GM21619 (cell line): ENCODE data around the gene C1QTNF8.
"Not testable (repeated sequence)": the region's sequence is repeated elsewhere in the genome, so short reads cannot be mapped to it uniquely, and the experiment has no call there.

Experiments
- ATAC-seq: cut with Tn5 transposase; IDR thresholded peaks from one replicate; pipeline ENCODE4 v1.9.1; 2021; ENCODE audit not compliant: unreplicated experiment

Gene C1QTNF8

GRCh38 chr16:1094601-1095449, 1.2 kb downstream of the C1QTNF8 start:
- no peak for ATAC-seq

DNA sequence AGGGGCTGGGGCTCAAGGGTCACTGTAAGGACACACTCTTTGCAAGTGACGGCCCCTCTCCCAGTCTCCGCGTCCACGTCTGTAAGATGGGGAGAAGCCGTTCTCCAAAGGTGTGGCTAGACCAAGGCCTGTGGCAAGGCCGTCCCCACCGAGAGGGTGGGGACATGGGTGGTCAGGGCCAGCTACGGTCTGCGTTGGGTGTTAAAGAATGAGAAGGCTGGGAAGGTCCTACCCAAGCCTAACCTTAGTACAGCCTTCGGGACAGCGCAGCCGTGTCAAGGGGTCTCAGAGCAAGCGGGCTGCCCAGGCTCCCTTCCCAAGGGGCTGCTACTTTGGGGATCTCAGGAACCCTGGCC, 1.9 kb downstream of the C1QTNF8 start:
- ATAC-seq: no peak

DNA sequence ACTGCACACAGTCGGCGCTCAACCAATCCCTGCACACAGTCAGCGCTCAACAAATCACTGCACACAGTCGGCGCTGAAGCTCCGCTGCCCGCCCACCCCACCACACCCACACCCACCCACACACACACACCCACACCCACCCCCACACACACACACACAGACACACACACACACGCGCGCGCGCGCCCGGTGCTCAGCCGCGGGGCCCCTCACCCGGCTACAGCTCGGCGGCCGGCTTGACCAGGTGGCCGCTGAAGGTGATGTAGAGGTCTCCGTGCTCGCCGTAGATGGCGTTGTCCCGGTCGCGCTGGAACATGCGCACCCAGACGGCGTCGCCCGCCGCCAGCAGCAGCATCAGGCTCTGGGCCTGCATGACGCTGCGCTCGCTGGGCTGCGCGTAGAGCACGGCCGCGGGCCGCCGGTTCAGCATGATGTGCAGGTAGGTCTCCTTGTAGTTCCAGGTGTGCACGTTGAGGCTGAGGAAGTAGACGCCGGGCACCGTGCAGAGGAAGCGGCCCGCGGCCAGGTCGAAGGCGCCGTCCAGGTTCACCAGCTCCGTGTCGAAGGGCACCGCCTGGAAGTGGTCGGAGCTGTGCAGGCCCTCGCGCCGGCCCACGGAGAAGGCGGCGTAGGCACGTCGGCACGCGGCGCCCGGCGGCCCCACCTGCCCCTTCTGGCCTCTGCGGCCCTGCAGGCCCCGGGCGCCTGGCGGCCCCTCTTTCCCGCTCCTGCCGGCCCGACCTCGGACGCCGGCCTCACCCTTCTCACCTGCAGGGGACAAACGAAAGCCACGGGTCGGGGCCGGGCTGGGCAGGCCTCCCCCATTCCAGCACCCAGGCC, 2.5 kb downstream of the C1QTNF8 start:
- no peak for ATAC-seq

- ATAC-seq: not testable (repeated sequence)
Observed at GRCh38 chr16:1092685-1093283, 3.3 kb downstream of the C1QTNF8 start.

DNA sequence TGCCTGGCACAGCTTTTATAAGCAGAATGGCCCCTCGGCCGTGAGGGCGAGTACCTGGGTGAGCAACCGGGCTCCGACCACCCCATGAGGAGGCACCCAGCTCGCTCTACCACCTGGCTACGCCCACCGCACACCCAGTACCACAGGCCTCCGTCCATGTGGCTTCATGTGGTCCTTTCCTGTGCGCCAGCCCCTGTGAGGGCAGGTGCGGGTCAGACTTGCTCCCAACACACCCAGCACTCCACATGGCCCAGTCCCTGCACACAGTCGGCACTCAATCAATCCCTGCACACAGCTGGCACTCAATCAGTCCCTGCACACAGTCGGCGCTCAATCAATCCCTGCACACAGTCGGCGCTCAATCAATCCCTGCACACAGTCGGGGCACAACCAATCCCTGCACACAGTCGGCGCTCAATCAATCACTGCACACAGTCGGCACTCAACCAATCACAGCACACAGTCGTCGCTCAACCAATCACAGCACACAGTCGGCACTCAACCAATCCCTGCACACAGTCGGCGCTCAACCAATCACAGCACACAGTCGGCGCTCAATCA, 4.0 kb downstream of the C1QTNF8 start:
- no peak for ATAC-seq

DNA sequence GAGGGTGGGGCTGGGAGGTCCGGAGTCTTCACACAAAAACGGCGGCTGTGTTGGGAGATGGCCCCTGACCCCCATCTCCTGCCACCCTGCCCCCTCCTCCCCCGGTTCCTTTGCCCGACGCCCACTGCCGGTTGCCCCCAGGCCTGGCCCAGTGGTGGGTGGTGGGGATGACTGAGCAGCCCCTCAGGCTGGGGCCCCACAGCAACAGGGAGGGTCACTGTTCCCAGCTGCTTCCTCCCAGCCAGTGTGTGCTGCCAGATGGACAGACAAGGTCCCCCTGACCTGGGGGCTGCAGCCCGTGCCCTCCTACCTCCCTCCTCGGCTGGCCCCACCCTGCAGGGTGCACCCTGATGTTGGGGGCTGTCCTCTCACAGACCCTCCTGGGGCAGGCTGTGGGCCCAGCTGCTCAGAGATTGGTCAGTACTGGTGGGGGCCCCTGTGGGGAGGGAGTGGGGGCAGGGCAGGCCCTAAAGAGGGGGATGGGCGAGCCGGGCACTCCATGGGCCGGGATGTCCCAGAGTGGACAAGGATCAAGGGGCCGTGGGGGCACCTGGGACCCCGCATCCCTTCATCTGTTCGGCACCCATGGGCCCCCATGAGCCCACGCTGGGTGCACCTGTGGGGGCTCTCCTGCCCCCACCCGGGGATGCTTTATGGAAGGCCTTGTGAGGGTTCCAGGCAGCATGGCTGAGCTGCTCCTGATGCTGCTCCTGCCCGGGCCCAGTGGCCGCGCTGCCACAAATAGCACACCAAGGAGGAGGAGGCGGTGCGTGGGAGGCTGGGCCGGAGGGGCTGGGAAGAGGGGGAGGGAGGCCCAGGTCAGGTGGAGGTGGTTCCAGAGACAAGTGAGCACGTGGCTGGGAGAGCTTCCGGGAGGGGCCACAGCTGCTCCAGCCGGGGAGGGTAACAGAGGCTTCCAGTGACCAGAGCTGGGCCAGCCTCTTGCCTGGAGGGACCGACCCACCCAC, 5.1 kb downstream of the C1QTNF8 start:
- ATAC-seq: no peak

DNA sequence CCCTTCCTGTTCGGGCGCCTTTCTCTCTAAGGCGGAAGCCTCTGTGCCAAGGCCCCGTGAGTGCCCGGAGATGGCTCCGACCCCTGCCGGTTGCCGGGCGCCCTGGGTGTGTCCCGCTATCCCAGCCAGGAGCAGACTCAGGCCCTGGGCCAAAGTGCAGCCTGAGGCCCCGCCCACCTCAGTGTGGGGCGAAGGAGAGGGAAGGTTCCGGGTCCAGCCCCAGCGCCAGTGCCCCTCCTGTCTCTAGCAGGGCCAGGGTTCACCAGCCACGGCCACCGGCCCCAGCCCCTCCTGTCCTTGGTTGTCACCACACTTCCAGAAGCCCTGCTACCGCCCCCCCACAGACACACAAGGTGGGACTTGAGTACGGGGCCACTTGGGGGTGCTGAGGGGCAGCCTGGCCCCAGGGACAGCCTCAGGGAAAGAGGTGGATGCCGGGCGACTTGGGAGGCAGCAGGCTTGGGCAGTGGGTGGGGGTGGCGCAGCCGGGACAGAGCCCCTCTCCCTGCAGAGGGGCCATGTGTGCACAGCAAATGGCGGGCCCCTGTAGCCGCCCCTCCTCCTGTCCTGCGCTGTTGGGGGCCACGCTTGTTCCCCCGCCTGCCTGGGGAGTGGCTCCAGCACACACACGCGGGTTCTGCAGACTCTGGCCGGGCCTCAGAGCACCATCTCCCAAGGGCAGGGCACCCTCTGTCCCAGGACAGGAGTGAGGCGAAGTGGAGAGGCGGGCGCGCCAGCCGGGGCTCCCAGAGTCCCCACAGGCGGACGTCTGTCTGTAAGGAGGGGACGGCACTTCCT, 6.0 kb downstream of the C1QTNF8 start:
- ATAC-seq: no peak

GRCh38 chr16:1089439-1089821, 6.6 kb downstream of the C1QTNF8 start:
- no peak for ATAC-seq

DNA sequence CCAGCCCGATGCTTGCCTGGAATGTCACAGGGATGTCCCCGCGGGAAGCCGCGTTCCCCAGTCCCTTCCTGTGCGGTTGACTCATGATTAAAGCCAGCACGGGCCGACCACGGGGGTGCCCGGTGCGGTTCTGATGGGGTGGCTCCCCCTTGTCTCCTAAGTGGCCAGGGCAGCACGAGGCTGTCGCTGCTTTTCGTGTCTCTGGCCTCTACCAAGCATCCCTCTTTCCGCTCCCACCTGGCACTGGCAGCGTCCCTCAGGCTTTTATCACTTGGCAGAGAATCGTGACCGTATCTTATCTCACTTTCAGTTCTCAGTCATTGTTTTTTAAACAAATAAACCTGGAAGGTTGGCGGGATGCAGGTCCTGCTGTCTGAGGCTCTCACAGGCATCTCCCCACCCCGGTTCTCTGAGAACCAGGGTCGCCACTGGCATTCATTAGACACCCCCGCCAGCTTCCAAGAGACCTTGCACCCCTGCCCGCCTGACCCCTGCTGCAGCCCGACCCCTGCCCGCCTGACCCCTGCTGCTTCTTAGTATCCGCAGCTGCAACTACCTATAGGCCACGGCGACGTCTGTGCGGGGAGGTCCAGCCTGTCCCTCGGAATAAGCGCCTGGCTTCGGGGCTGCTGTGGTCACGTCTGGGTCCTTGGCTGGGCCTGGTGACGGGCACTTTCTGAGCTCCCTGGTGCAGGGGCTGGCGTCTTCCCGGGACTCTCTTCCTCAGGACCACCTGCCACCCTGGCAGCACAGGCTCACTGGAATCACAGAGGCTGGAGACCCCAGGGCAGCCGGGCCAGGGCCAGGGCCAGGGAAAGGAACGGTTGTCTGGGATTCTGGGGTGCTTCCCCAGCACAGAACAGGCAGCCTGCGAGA, 7.5 kb downstream of the C1QTNF8 start:
- no peak for ATAC-seq

DNA sequence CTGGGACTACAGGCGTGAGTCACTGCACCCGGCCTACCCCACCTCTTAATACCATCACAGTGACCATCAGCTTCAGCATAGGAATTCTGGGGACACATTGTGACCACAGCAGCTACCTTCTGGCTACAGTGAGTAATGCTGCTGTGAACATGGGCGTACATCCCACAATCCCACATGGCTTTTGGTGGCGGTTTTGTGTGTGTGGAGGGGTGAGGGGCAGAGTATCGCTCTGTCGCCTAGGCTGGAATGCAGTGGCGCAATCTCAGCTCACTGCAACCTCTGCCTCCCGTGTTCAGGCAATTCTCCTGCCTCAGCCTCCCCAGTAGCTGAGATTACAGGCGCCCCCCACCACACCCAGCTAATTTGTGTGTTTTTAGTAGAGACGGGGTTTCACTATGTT, 9.6 kb downstream of the C1QTNF8 start:
- not testable (repeated sequence) for ATAC-seq

- no peak for ATAC-seq
Observed at GRCh38 chr16:1084971-1085370, 11.1 kb downstream of the C1QTNF8 start.

GRCh38 chr16:1082952-1083675, 12.9 kb downstream of the C1QTNF8 start:
- ATAC-seq: no peak

- ATAC-seq: no peak
Observed at GRCh38 chr16:1082266-1082951, 13.6 kb downstream of the C1QTNF8 start.

- no peak for ATAC-seq
Observed at GRCh38 chr16:1081734-1082265, 14.2 kb downstream of the C1QTNF8 start.

DNA sequence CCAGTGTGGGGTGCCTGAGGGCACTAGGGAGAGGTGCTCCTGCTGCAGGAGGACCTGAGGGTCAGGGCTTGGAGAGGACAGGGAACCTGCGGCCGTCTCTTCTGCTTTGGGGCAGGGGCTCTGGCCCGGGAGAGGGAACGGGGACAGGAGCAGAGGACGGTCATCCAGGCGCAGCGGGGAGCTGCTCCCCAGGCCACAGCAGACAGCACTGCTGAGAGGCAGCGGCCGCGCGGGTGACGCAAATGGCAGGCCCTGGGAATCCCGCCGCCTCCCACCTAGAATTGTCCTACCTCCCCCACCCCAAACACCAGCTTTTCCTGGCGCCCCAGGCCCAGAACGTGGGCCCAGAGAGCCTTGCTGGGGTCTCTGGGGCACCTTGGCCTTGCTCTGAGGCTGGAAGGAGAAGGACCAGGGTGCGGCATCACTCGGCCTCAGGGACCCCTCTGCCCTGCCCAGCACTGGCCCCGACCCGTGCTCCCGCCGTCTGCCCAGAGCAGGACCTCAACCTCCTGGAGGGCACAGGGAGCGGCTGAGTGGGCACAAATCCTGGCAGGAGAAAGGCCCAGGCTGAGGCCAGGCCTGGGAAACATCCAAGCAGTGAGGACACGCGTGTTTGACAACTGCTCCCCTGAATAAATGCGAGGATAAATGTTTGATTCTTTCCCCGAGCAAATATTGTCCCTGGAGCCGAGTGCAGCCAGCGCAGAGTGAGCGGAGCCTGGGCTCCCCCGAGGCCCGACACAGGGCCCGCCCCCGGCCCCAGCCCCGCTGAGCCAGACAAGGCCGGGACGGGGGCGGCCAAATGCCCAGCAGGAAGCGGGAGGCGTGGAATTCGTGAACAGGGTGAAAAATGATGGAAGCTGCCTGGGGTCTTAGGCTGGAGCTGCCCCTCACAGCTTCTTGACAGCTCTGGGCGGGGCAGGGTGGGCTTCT, 15.0 kb downstream of the C1QTNF8 start:
- ATAC-seq: no peak
